PC-3 (cell line): ENCODE measurements around the gene ALS2CL. TPM values are rescaled to one million over a fixed set of nuclear protein-coding genes. Genes with fewer than 3 reads are reported as not detected.

ENCODE experiments used
- ATAC-seq: fragments of 200-7000 bp; cut with Tn5 transposase; 2 replicates; pipeline ENCODE4 v1.9.1; 2020; ENCODE audit warnings: mild to moderate bottlenecking, moderate library complexity
- BruUV-seq: library from RNA; stranded (reverse); fragments of 400-500 nt; replicated peaks from 2 replicates; lab custom pipeline; 2021; lab: Mats Ljungman, UMichigan
- CTCF ChIA-PET: fragments of 300-600 bp; sonication (Branson Sonifier 250); formaldehyde crosslinking; loops from one replicate; lab custom pipeline; 2022; ENCODE audit warnings: antibody characterized with exemption; lab: Charles Lee
- POLR2A ChIA-PET: fragments of 300-600 bp; sonication (Branson Sonifier 250); formaldehyde crosslinking; loops from one replicate; lab custom pipeline; 2022; ENCODE audit warnings: antibody characterized with exemption; ENCODE audit not compliant: unreplicated experiment; lab: Charles Lee
- DNase-seq: peaks from one replicate; pipeline ENCODE4 v3.0.0-alpha.2; 2015
- H2AFZ ChIP-seq: fragments of 300-600 bp; sonication (generic); 2 replicates; pipeline ENCODE4 v1.6.0; 2016; ENCODE audit warnings: antibody characterized with exemption, low read length
- H3F3A ChIP-seq: fragments of 300-600 bp; sonication (generic); one replicate; pipeline ENCODE4 v1.6.0; 2017; ENCODE audit warnings: antibody characterized with exemption, low read length, control low read depth, mild to moderate bottlenecking; ENCODE audit not compliant: unreplicated experiment
- H3K27ac ChIP-seq: fragments of 300-600 bp; sonication (generic); 2 replicates; pipeline ENCODE4 v1.5.1; 2016; ENCODE audit warnings: mild to moderate bottlenecking, low read length
- H3K27me3 ChIP-seq: fragments of 300-600 bp; sonication (generic); 2 replicates; pipeline ENCODE4 v1.6.1; 2016; ENCODE audit warnings: low read length, mixed read lengths
- H3K36me3 ChIP-seq: fragments of 300-600 bp; sonication (generic); 2 replicates; pipeline ENCODE4 v1.6.1; 2016; ENCODE audit warnings: low read depth, mixed run types, low read length, mixed read lengths
- H3K4me1 ChIP-seq: fragments of 300-600 bp; sonication (generic); 2 replicates; pipeline ENCODE4 v1.5.1; 2016; ENCODE audit warnings: low read length; ENCODE audit not compliant: insufficient read depth
- H3K4me2 ChIP-seq: fragments of 300-600 bp; sonication (generic); 2 replicates; pipeline ENCODE4 v1.6.0; 2016; ENCODE audit warnings: low read length
- H3K4me3 ChIP-seq: fragments of 300-600 bp; sonication (generic); 2 replicates; pipeline ENCODE4 v1.5.1; 2016; ENCODE audit warnings: mild to moderate bottlenecking, low read length, mixed read lengths
- H3K79me2 ChIP-seq: fragments of 300-600 bp; sonication (generic); 2 replicates; pipeline ENCODE4 v1.6.1; 2017; ENCODE audit warnings: low read length, mixed read lengths
- H3K9ac ChIP-seq: fragments of 300-600 bp; sonication (generic); 2 replicates; pipeline ENCODE4 v1.6.0; 2016; ENCODE audit warnings: mild to moderate bottlenecking, low read length
- H3K9me2 ChIP-seq: fragments of 300-600 bp; sonication (generic); replicated peaks from 2 replicates; pipeline ENCODE4 v1.6.1; 2016; ENCODE audit warnings: mixed run types, low read length, mixed read lengths
- H3K9me3 ChIP-seq: fragments of 300-600 bp; sonication (generic); 2 replicates; pipeline ENCODE4 v1.6.1; 2016; ENCODE audit warnings: low read length, mixed read lengths
- H4K20me1 ChIP-seq: fragments of 300-600 bp; sonication (generic); 2 replicates; pipeline ENCODE4 v1.6.1; 2016; ENCODE audit warnings: low read length, mixed read lengths
- CTCF ChIP-seq: fragments of 300-600 bp; sonication (generic); conservative IDR thresholded peaks from 2 replicates; pipeline ENCODE4 v1.5.1; 2017; ENCODE audit warnings: antibody characterized with exemption, low read depth, mild to moderate bottlenecking, low read length
- EZH2 ChIP-seq: fragments of 300-600 bp; sonication (generic); IDR thresholded peaks from one replicate; pipeline ENCODE4 v1.6.1; 2017; ENCODE audit warnings: antibody characterized with exemption, mild to moderate bottlenecking, low read length; ENCODE audit not compliant: unreplicated experiment
- EZH2phosphoT487 ChIP-seq: fragments of 300-600 bp; sonication (generic); IDR thresholded peaks from 2 replicates; pipeline ENCODE4 v1.6.1; 2018; ENCODE audit warnings: mild to moderate bottlenecking, antibody characterized with exemption, low read length, borderline replicate concordance
- intact Hi-C: fragments of 100-400 bp; cut with micrococcal nuclease; formaldehyde crosslinking; loops from 2 replicates; pipeline ENCODE4 v1.9.0; 2023
- total RNA-seq: library from RNA; depleted of rRNA; stranded (reverse); fragments of >200 nt; gene quantifications from 2 replicates; pipeline ENCODE4 v1.2.3, GENCODE V29; 2014

Gene ALS2CL
- total RNA-seq, 1 experiment from 2014 or later = 30.1 TPM

GRCh38 chr3:46729038-46729437 is 35.6 kb upstream of the ALS2CL start:
- intact Hi-C loops = no loop called here
- Histone ChIP-seq H4K20me1 (no peaks in the 10 kb centered on the region), H3F3A (no peaks in the 10 kb centered on the region), H3K4me2 (no peak overlapping the region), H3K79me2 (no peaks in the 10 kb centered on the region), H3K9ac (no peak overlapping the region), H3K9me2 (no peaks in the 10 kb centered on the region), H3K36me3 (no peaks in the 10 kb centered on the region), H3K27me3 (peaks cover 33% of the 10 kb centered on the region), H2AFZ (no peak overlapping the region), H3K4me1 (no peaks in the 10 kb centered on the region), H3K4me3 (no peak overlapping the region), H3K9me3 (no peaks in the 10 kb centered on the region), H3K27ac (no peak overlapping the region)
- no TSS peak for BruUV-seq
- ATAC-seq = no peak
- no peak for DNase-seq
- POLR2A ChIA-PET = no interaction called here
- CTCF ChIA-PET = interaction anchor here (0.6 kb wide), 1 partner anchor 251 kb away, joined by 4 read pairs; no protein-coding TSS in a partner anchor
- TF ChIP-seq EZH2 (no peak), EZH2phosphoT487 (no peak), CTCF (no peak)

GRCh38 chr3:46725621-46726314 is 32.3 kb upstream of the ALS2CL start:
- H3K27ac ChIP-seq = no peak overlapping the region
- BruUV-seq = no TSS peak
- CTCF ChIA-PET = no interaction called here
- POLR2A ChIA-PET = interaction anchor here (0.7 kb wide), 1 partner anchor 169 kb away, joined by 3 read pairs; no protein-coding TSS in a partner anchor
- intact Hi-C loops = no loop called here
- no peak for TF ChIP-seq EZH2
- no peak for TF ChIP-seq CTCF
- no peak for TF ChIP-seq EZH2phosphoT487
- no peaks in the 10 kb centered on the region for H3K9me2 ChIP-seq
- no peak overlapping the region for H2AFZ ChIP-seq
- H3K36me3 ChIP-seq = no peaks in the 10 kb centered on the region
- H3K9me3 ChIP-seq = no peaks in the 10 kb centered on the region
- no peaks in the 10 kb centered on the region for H3K79me2 ChIP-seq
- H3F3A ChIP-seq = no peaks in the 10 kb centered on the region
- no peak overlapping the region for H3K4me2 ChIP-seq
- H3K4me3 ChIP-seq = no peak overlapping the region
- ATAC-seq = no peak
- H3K9ac ChIP-seq = no peak overlapping the region
- no peak for DNase-seq
- no peaks in the 10 kb centered on the region for H3K4me1 ChIP-seq
- H4K20me1 ChIP-seq = no peaks in the 10 kb centered on the region
- peaks cover 22% of the 10 kb centered on the region for H3K27me3 ChIP-seq

- H3K4me3 ChIP-seq = no peak overlapping the region
- H3K9ac ChIP-seq = no peak overlapping the region
- CTCF ChIA-PET = no interaction called here
- H3K9me2 ChIP-seq = no peaks in the 10 kb centered on the region
- H3K27ac ChIP-seq = no peak overlapping the region
- no peaks in the 10 kb centered on the region for H4K20me1 ChIP-seq
- H3K4me1 ChIP-seq = no peaks in the 10 kb centered on the region
- POLR2A ChIA-PET = no interaction called here
- ATAC-seq (no peak), DNase-seq (no peak)
- no peaks in the 10 kb centered on the region for H3K9me3 ChIP-seq
- no TSS peak for BruUV-seq
- H3K4me2 ChIP-seq = no peak overlapping the region
- H3F3A ChIP-seq = no peaks in the 10 kb centered on the region
- TF ChIP-seq EZH2 (no peak), EZH2phosphoT487 (no peak), CTCF (no peak)
- intact Hi-C loops = no loop called here
- no peaks in the 10 kb centered on the region for H3K79me2 ChIP-seq
- no peaks in the 10 kb centered on the region for H3K36me3 ChIP-seq
- H3K27me3 ChIP-seq = peaks cover 14% of the 10 kb centered on the region
- H2AFZ ChIP-seq = no peak overlapping the region
Measured at GRCh38 chr3:46724424-46724823, 30.9 kb upstream of the ALS2CL start.
